Neural progenitor cell (in vitro differentiated cells): ENCODE data around the gene ABCA8.

Experiments used
- CTCF ChIP-seq: fragments of 200-600 bp; sonication (generic); IDR thresholded peaks from 2 replicates; pipeline ENCODE4 v1.5.1; 2017; ENCODE audit warnings: antibody characterized with exemption, mild to moderate bottlenecking
- EZH2phosphoT487 ChIP-seq: fragments of 200-600 bp; sonication (generic); IDR thresholded peaks from 2 replicates; pipeline ENCODE4 v1.6.1; 2017; ENCODE audit warnings: antibody characterized with exemption

- TF ChIP-seq CTCF (no peak), EZH2phosphoT487 (no peak)
Observed at GRCh38 chr17:68832109-68832802, 122.9 kb downstream of the ABCA8 start.
